HepG2 (cell line): ENCODE data around the gene MBD3L5. TPM values are rescaled to one million over a fixed set of nuclear protein-coding genes. Genes with fewer than 3 reads are reported as not detected.

Source experiments
- ATAC-seq: fragments of 200-7000 bp; cut with Tn5 transposase; 3 replicates; pipeline ENCODE4 v1.9.1; 2020; ENCODE audit warnings: mild to moderate bottlenecking, moderate library complexity
- BruUV-seq: library from RNA; stranded (reverse); fragments of 400-500 nt; replicated peaks from 2 replicates; lab custom pipeline; 2021; lab: Mats Ljungman, UMichigan
- CTCF ChIA-PET: fragments of 300-600 bp; formaldehyde crosslinking; extraction: SDS; loops from one replicate; lab custom pipeline; 2021; ENCODE audit warnings: low total read pairs, inconsistent platforms, low intra/inter-chr PET ratio; lab: Yijun Ruan, JAX
- POLR2A ChIA-PET: fragments of 350-600 bp; sonication (Branson Sonifier 250); formaldehyde crosslinking; loops from one replicate; lab custom pipeline; 2020; ENCODE audit warnings: antibody characterized with exemption, inconsistent platforms; lab: Yijun Ruan, JAX
- DNase-seq: peaks from one replicate; pipeline ENCODE4 v3.0.0-alpha.2; 2015; ENCODE audit warnings: low spot score
- FAIRE-seq: peaks from 3 replicates; lab custom pipeline; 2011; peaks lifted over from hg19 to GRCh38; lab: Jason Lieb, UNC
- H2AFZ ChIP-seq: one replicate; pipeline ENCODE4 v1.6.1; 2011; ENCODE audit warnings: low read length, inconsistent platforms
- H3K27ac ChIP-seq: fragments of 300-600 bp; 3 replicates; pipeline ENCODE4 v1.8.0; 2011; ENCODE audit warnings: mixed run types, mild to moderate bottlenecking, mixed read lengths, low read length, inconsistent platforms; ENCODE audit not compliant: insufficient read depth; ENCODE audit errors: extremely low read length
- H3K27me3 ChIP-seq, 2 experiments: fragments of 200-600 bp in 1 of 2; 2 replicates in 1 of 2; 3 replicates in 1 of 2; pipeline versions ENCODE4 v1.6.0 to v1.8.0; 2011; ENCODE audit warnings: low read length in 2 of 2, mild to moderate bottlenecking in 2 of 2, moderate library complexity in 2 of 2, inconsistent platforms in 1 of 2; ENCODE audit not compliant: insufficient read depth in 2 of 2, control insufficient read depth in 1 of 2
- H3K36me3 ChIP-seq, 2 experiments: fragments of 200-600 bp in 1 of 2; replicated peaks in 1 of 2; 2 replicates in 1 of 2; 3 replicates in 1 of 2; pipeline versions ENCODE4 v1.5.1 to v1.8.0; 2011; ENCODE audit warnings: low read length in 2 of 2, inconsistent platforms in 1 of 2; ENCODE audit not compliant: insufficient read depth in 2 of 2, control insufficient read depth in 1 of 2
- H3K4me1 ChIP-seq: 2 replicates; pipeline ENCODE4 v1.5.1; 2012; ENCODE audit warnings: low read length, inconsistent platforms; ENCODE audit not compliant: insufficient read depth
- H3K4me2 ChIP-seq: 2 replicates; pipeline ENCODE4 v1.6.0; 2011; ENCODE audit warnings: low read depth, low read length, inconsistent platforms
- H3K4me3 ChIP-seq, 3 experiments: fragments of 200-600 bp in 1 of 3; sonication (generic), shearing (Covaris generic) in 1 of 3; replicated peaks in 1 of 3; 2 replicates each; pipeline ENCODE4 v1.5.1; 2011 to 2016; ENCODE audit warnings: low read length in 3 of 3, inconsistent platforms in 2 of 3, low read depth in 2 of 3, mild to moderate bottlenecking in 2 of 3, control low read depth in 1 of 3, mixed read lengths in 1 of 3; ENCODE audit not compliant: insufficient read depth in 1 of 3
- H3K79me2 ChIP-seq: one replicate; pipeline ENCODE4 v1.6.1; 2011; ENCODE audit warnings: low read length, inconsistent platforms; ENCODE audit not compliant: insufficient read depth
- H3K9ac ChIP-seq: 2 replicates; pipeline ENCODE4 v1.6.0; 2011; ENCODE audit warnings: mild to moderate bottlenecking, low read depth, low read length, inconsistent platforms; ENCODE audit not compliant: insufficient read depth
- H3K9me3 ChIP-seq: 2 replicates; pipeline ENCODE4 v1.5.1; 2012; ENCODE audit warnings: mild to moderate bottlenecking, low read length
- H4K20me1 ChIP-seq: 2 replicates; pipeline ENCODE4 v1.6.0; 2011; ENCODE audit warnings: inconsistent platforms, mild to moderate bottlenecking, low read length, moderate library complexity; ENCODE audit not compliant: insufficient read depth
- CBX2 ChIP-seq, 2 experiments: fragments of 200-600 bp in 1 of 2; sonication (generic); formaldehyde crosslinking in 1 of 2; IDR thresholded peaks; 2 replicates each; pipeline versions ENCODE4 v1.7.0 to v1.8.1; 2018 to 2022; ENCODE audit warnings: low read depth in 2 of 2, low read length in 1 of 2, mild to moderate bottlenecking in 1 of 2, missing genetic modification reagents in 1 of 2
- DNMT1 ChIP-seq: sonication (generic); formaldehyde crosslinking; IDR thresholded peaks from 2 replicates; pipeline ENCODE4 v1.5.1; 2020; ENCODE audit warnings: mild to moderate bottlenecking, missing genetic modification reagents
- ELF1 ChIP-seq: sonication (generic); formaldehyde crosslinking; IDR thresholded peaks from 2 replicates; pipeline ENCODE4 v1.4.0; 2020; ENCODE audit warnings: missing genetic modification reagents
- GATA4 ChIP-seq: sonication (generic); IDR thresholded peaks from 2 replicates; pipeline ENCODE4 v1.6.1; 2016; ENCODE audit warnings: antibody characterized with exemption, low read depth, borderline replicate concordance
- KDM6A ChIP-seq: IDR thresholded peaks from 2 replicates; pipeline ENCODE4 v1.6.1; 2016; ENCODE audit warnings: low read depth
- MBNL3 ChIP-seq: fragments of 250-450 bp; sonication (Bioruptor Pico); conservative IDR thresholded peaks from 2 replicates; pipeline ENCODE4 v1.8.0; 2022; ENCODE audit warnings: mild to moderate bottlenecking, inconsistent platforms
- RBAK ChIP-seq: sonication (generic); formaldehyde crosslinking; IDR thresholded peaks from 2 replicates; pipeline ENCODE4 v1.5.1; 2020; ENCODE audit warnings: mild to moderate bottlenecking, missing genetic modification reagents
- SALL2 ChIP-seq: sonication (generic); formaldehyde crosslinking; IDR thresholded peaks from 2 replicates; pipeline ENCODE4 v1.8.1; 2023; ENCODE audit warnings: mild to moderate bottlenecking, missing genetic modification reagents, inconsistent platforms
- SRF ChIP-seq: IDR thresholded peaks from 2 replicates; pipeline ENCODE4 v1.6.1; 2011; ENCODE audit warnings: mild to moderate bottlenecking, low read depth, low read length, moderate library complexity
- ZBTB8A ChIP-seq: sonication (generic); formaldehyde crosslinking; IDR thresholded peaks from 2 replicates; pipeline ENCODE4 v1.4.0; 2020; ENCODE audit warnings: mild to moderate bottlenecking, low read depth, missing genetic modification reagents, borderline replicate concordance
- ZIK1 ChIP-seq: sonication (generic); formaldehyde crosslinking; IDR thresholded peaks from 2 replicates; pipeline ENCODE4 v1.5.0; 2020; ENCODE audit warnings: mild to moderate bottlenecking, low read depth, missing genetic modification reagents, borderline replicate concordance
- ZMYM3 ChIP-seq: sonication (generic); formaldehyde crosslinking; IDR thresholded peaks from 2 replicates; pipeline ENCODE4 v1.5.1; 2020; ENCODE audit warnings: mild to moderate bottlenecking, missing genetic modification reagents
- ZNF225 ChIP-seq: sonication (generic); formaldehyde crosslinking; IDR thresholded peaks from 2 replicates; pipeline ENCODE4 v1.4.0; 2020; ENCODE audit warnings: mild to moderate bottlenecking, missing genetic modification reagents
- ZNF30 ChIP-seq: sonication (generic); formaldehyde crosslinking; IDR thresholded peaks from 2 replicates; pipeline ENCODE4 v1.5.0; 2020; ENCODE audit warnings: mild to moderate bottlenecking, missing genetic modification reagents
- ZNF607 ChIP-seq: sonication (generic); formaldehyde crosslinking; IDR thresholded peaks from 2 replicates; pipeline ENCODE4 v1.5.1; 2020; ENCODE audit warnings: missing genetic modification reagents, mild to moderate bottlenecking, borderline replicate concordance
- WGBS: methylation state at CpG from one replicate; pipeline ENCODE4 v1.1.6; 2017; ENCODE audit warnings: low lambda C conversion rate; 5-methylcytosine and 5-hydroxymethylcytosine counted together
- in situ Hi-C: cut with HindIII; loops from 2 replicates; pipeline ENCODE4 v1.10.0; 2017; ENCODE audit warnings: low pct_unique_long_range_greater_than_20kb; ENCODE audit not compliant: extremely low pct_ligation_motif_present
- intact Hi-C: fragments of 100-400 bp; cut with micrococcal nuclease; formaldehyde crosslinking; loops from one replicate; pipeline ENCODE4 v1.10.0; 2022; ENCODE audit not compliant: unreplicated experiment
- polyA plus RNA-seq, 8 experiments: library from polyadenylated mRNA; depleted of rRNA in 3 of 8; stranded (reverse) in 7 of 8; unstranded in 1 of 8; fragments of >200 nt; fragmentation: Illumina TruSeq in 4 of 8; extraction: Trizol in 4 of 8; gene quantifications; 2 replicates each; pipeline versions ENCODE4 v1.2.1 to v1.2.3, GENCODE V29; 2011 to 2016; ENCODE audit warnings: low read depth in 4 of 8, missing spikeins in 1 of 8, mixed read lengths in 1 of 8; ENCODE audit not compliant: insufficient read depth in 1 of 8
- total RNA-seq, 5 experiments: library from RNA; depleted of rRNA; stranded (reverse); fragments of >200 nt; fragmentation: Illumina TruSeq; extraction: Trizol; gene quantifications; 2 replicates each; pipeline ENCODE4 v1.2.3, GENCODE V29; 2016; ENCODE audit warnings: low read depth in 1 of 5
- TF ChIP-seq, protein P1 (sequence below): sonication (generic); formaldehyde crosslinking; conservative IDR thresholded peaks from 2 replicates; pipeline ENCODE4 v1.4.0; 2020; ENCODE audit warnings: missing genetic modification reagents
- TF ChIP-seq, protein P2 (sequence below): sonication (generic); formaldehyde crosslinking; IDR thresholded peaks from 2 replicates; pipeline ENCODE4 v1.5.0; 2020; ENCODE audit warnings: mild to moderate bottlenecking, missing genetic modification reagents

The MBD3L5 gene
- total and polyA plus RNA-seq, 2 of the 13 experiments (the other 11 are each of a cell fraction or from before 2014, with no cell fraction given), result not detected

DNA sequence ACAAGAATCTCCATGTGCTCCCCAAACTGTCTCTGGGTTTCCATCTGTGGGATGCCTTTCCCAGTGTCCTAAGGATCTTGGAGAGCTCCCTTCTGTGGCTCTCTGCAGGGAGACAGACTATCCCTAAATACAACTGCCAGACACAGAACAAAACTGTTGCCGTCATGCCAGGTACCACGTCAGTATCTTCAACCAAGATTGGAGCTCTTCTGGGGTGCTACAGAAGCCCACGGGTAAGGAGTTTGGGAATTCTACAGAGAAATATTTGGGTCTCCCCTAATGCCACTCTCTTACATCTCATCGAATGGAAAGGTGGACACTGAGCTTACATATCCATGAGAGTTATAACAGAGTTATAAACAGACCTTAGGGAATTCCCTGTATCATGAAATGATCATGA is 33.0 kb downstream of the MBD3L5 start:
- Histone ChIP-seq H3K4me2 (no peak overlapping the region), H3K36me3 (no peaks in the 10 kb centered on the region), H3K9me3 (peaks cover 7% of the 10 kb centered on the region), H3K27ac (no peak overlapping the region), H4K20me1 (no peaks in the 10 kb centered on the region), H2AFZ (no peak overlapping the region), H3K4me3 (no peak overlapping the region), H3K9ac (no peak overlapping the region), H3K79me2 (no peaks in the 10 kb centered on the region), H3K27me3 (no peaks in the 10 kb centered on the region), H3K4me1 (peaks cover under 1% of the 10 kb centered on the region; the same call in 1 of the 2 replicates)
- intact Hi-C loops, result no loop called here
- WGBS, result 28% methylated on average over 4 of the region's 4 CpGs
- in situ Hi-C loops, result no loop called here
- TF ChIP-seq RBAK, result no peak
- TF ChIP-seq, protein P1, sequence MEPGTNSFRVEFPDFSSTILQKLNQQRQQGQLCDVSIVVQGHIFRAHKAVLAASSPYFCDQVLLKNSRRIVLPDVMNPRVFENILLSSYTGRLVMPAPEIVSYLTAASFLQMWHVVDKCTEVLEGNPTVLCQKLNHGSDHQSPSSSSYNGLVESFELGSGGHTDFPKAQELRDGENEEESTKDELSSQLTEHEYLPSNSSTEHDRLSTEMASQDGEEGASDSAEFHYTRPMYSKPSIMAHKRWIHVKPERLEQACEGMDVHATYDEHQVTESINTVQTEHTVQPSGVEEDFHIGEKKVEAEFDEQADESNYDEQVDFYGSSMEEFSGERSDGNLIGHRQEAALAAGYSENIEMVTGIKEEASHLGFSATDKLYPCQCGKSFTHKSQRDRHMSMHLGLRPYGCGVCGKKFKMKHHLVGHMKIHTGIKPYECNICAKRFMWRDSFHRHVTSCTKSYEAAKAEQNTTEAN (CRISPR knock-in tag), result no peak
- TF ChIP-seq MBNL3 (CRISPR knock-in tag), result no peak
- no peak for TF ChIP-seq ZNF607
- TF ChIP-seq ZIK1 (CRISPR knock-in tag), result no peak
- no peak for TF ChIP-seq ZNF30 (CRISPR knock-in tag)
- no peak for TF ChIP-seq ZNF225
- TF ChIP-seq, protein P2, sequence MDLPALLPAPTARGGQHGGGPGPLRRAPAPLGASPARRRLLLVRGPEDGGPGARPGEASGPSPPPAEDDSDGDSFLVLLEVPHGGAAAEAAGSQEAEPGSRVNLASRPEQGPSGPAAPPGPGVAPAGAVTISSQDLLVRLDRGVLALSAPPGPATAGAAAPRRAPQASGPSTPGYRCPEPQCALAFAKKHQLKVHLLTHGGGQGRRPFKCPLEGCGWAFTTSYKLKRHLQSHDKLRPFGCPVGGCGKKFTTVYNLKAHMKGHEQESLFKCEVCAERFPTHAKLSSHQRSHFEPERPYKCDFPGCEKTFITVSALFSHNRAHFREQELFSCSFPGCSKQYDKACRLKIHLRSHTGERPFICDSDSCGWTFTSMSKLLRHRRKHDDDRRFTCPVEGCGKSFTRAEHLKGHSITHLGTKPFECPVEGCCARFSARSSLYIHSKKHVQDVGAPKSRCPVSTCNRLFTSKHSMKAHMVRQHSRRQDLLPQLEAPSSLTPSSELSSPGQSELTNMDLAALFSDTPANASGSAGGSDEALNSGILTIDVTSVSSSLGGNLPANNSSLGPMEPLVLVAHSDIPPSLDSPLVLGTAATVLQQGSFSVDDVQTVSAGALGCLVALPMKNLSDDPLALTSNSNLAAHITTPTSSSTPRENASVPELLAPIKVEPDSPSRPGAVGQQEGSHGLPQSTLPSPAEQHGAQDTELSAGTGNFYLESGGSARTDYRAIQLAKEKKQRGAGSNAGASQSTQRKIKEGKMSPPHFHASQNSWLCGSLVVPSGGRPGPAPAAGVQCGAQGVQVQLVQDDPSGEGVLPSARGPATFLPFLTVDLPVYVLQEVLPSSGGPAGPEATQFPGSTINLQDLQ (CRISPR knock-in tag), result no peak
- TF ChIP-seq ZMYM3 (CRISPR knock-in tag), result no peak
- no peak for TF ChIP-seq ELF1 (CRISPR knock-in tag)
- no peak for TF ChIP-seq CBX2 (IDR thresholded peaks at IDR 0.05; ENCODE audit: low read depth, low read length)
- TF ChIP-seq CBX2 (CRISPR knock-in tag; IDR thresholded peaks at IDR 0.05; ENCODE audit: low read depth), result no peak
- no peak for TF ChIP-seq SRF
- TF ChIP-seq SALL2 (CRISPR knock-in tag), result no peak
- no peak for TF ChIP-seq KDM6A (CRISPR knock-in tag)
- TF ChIP-seq GATA4, result no peak
- no peak for TF ChIP-seq DNMT1 (CRISPR knock-in tag)
- no peak for TF ChIP-seq ZBTB8A (CRISPR knock-in tag)
- POLR2A ChIA-PET, result no interaction called here
- FAIRE-seq, result no peak
- no TSS peak for BruUV-seq
- ATAC-seq, result no peak
- no peak for DNase-seq
- CTCF ChIA-PET, result no interaction called here
